Effector memory CD4-positive, alpha-beta T cell (primary cell): Measurements from ENCODE around the gene PCP4.

Source experiments
- DNase-seq, 3 donors: peaks; one replicate each; pipeline ENCODE4 v3.0.0-alpha.2; 2020
- H3K27ac ChIP-seq: 2 replicates; pipeline ENCODE4 v1.7.0; 2013; ENCODE audit warnings: mild to moderate bottlenecking, low read length, moderate library complexity; ENCODE audit not compliant: insufficient read depth, poor library complexity, severe bottlenecking
- H3K27me3 ChIP-seq: replicated peaks from 2 replicates; pipeline ENCODE4 v1.7.0; 2013; ENCODE audit warnings: mild to moderate bottlenecking, low read length; ENCODE audit not compliant: insufficient read depth, control insufficient read depth, poor library complexity, severe bottlenecking
- H3K36me3 ChIP-seq: 2 replicates; pipeline ENCODE4 v1.7.0; 2013; ENCODE audit warnings: mild to moderate bottlenecking, low read length, moderate library complexity; ENCODE audit not compliant: control insufficient read depth, insufficient read depth
- H3K4me1 ChIP-seq: 2 replicates; pipeline ENCODE4 v1.7.0; 2013; ENCODE audit warnings: low read length, mild to moderate bottlenecking; ENCODE audit not compliant: control insufficient read depth, insufficient read depth, poor library complexity, severe bottlenecking
- H3K4me3 ChIP-seq: 2 replicates; pipeline ENCODE4 v1.7.0; 2013; ENCODE audit warnings: low read length, low read depth, mild to moderate bottlenecking; ENCODE audit not compliant: insufficient read depth, poor library complexity, severe bottlenecking
- H3K9me3 ChIP-seq: 2 replicates; pipeline ENCODE4 v1.7.0; 2013; ENCODE audit warnings: mild to moderate bottlenecking, low read length, moderate library complexity; ENCODE audit not compliant: control insufficient read depth

The PCP4 gene

GRCh38 chr21:39845571-39846130 is 21.6 kb upstream of the PCP4 start:
- no peak overlapping the region for H3K27ac ChIP-seq
- DNase-seq = no peak
- H3K9me3 ChIP-seq = no peaks in the 10 kb centered on the region

GRCh38 chr21:39847877-39848276 is 19.4 kb upstream of the PCP4 start:
- Histone ChIP-seq H3K4me3 (no peak overlapping the region), H3K4me1 (no peaks in the 10 kb centered on the region), H3K27ac (no peak overlapping the region), H3K36me3 (no peaks in the 10 kb centered on the region), H3K9me3 (no peaks in the 10 kb centered on the region), H3K27me3 (no peaks in the 10 kb centered on the region)
- no peak for DNase-seq

More at GRCh38 chr21:39845571-39846130, 21.6 kb upstream of the PCP4 start:
- no peaks in the 10 kb centered on the region for H3K4me1 ChIP-seq
- no peaks in the 10 kb centered on the region for H3K36me3 ChIP-seq
- no peak overlapping the region for H3K4me3 ChIP-seq
- H3K27me3 ChIP-seq = no peaks in the 10 kb centered on the region

GRCh38 chr21:39849014-39849655 is 18.1 kb upstream of the PCP4 start:
- H3K9me3 ChIP-seq = no peaks in the 10 kb centered on the region
- H3K36me3 ChIP-seq = no peaks in the 10 kb centered on the region
- no peak overlapping the region for H3K27ac ChIP-seq
- no peak for DNase-seq
- H3K4me3 ChIP-seq = no peak overlapping the region
- H3K27me3 ChIP-seq = no peaks in the 10 kb centered on the region
- no peaks in the 10 kb centered on the region for H3K4me1 ChIP-seq

DNA sequence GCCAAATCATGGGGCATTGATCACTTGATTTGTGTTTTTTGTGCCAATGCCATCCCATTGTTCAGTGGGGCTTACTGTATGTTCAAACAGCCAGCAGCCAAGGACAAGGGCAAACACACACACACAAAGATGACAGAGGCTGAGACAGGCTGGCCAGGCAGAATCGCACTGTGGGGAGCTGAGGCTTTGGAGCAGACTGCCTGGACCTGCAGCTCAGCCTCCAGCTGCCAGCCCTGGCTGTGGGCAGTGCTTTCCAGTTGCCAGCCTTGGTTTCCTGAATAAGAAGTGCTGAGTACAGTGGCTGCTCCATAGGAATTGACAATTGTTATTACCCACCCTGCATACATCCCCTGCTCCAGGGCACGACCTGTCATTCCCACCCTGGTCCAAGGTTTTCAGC is 16.9 kb upstream of the PCP4 start:
- Histone ChIP-seq H3K4me1 (no peaks in the 10 kb centered on the region), H3K4me3 (no peak overlapping the region), H3K36me3 (no peaks in the 10 kb centered on the region), H3K27me3 (no peaks in the 10 kb centered on the region), H3K9me3 (no peaks in the 10 kb centered on the region), H3K27ac (no peak overlapping the region)
- no peak for DNase-seq

- Histone ChIP-seq H3K27me3 (no peaks in the 10 kb centered on the region), H3K36me3 (no peaks in the 10 kb centered on the region), H3K9me3 (no peaks in the 10 kb centered on the region)
Measured at GRCh38 chr21:39851002-39851618, 16.1 kb upstream of the PCP4 start.

GRCh38 chr21:39852021-39852721 is 15.1 kb upstream of the PCP4 start:
- Histone ChIP-seq H3K4me1 (no peaks in the 10 kb centered on the region), H3K4me3 (no peak overlapping the region), H3K27me3 (no peaks in the 10 kb centered on the region), H3K36me3 (no peaks in the 10 kb centered on the region), H3K27ac (no peak overlapping the region), H3K9me3 (no peaks in the 10 kb centered on the region)
- DNase-seq = no peak

More at GRCh38 chr21:39851002-39851618, 16.1 kb upstream of the PCP4 start:
- Histone ChIP-seq H3K4me1 (no peaks in the 10 kb centered on the region), H3K4me3 (no peak overlapping the region), H3K27ac (no peak overlapping the region)
- DNase-seq = no peak

GRCh38 chr21:39852726-39853500 is 14.3 kb upstream of the PCP4 start:
- no peaks in the 10 kb centered on the region for H3K36me3 ChIP-seq
- no peak overlapping the region for H3K27ac ChIP-seq
- no peaks in the 10 kb centered on the region for H3K4me1 ChIP-seq
- H3K27me3 ChIP-seq = no peaks in the 10 kb centered on the region
- H3K9me3 ChIP-seq = no peaks in the 10 kb centered on the region
- no peak for DNase-seq
- H3K4me3 ChIP-seq = no peak overlapping the region

GRCh38 chr21:39854572-39854971 is 12.7 kb upstream of the PCP4 start:
- Histone ChIP-seq H3K36me3 (no peaks in the 10 kb centered on the region), H3K4me3 (no peak overlapping the region), H3K27ac (no peak overlapping the region), H3K4me1 (no peaks in the 10 kb centered on the region), H3K27me3 (no peaks in the 10 kb centered on the region), H3K9me3 (no peaks in the 10 kb centered on the region)
- DNase-seq = no peak

GRCh38 chr21:39855595-39855994 is 11.6 kb upstream of the PCP4 start:
- Histone ChIP-seq H3K4me1 (no peaks in the 10 kb centered on the region), H3K36me3 (no peaks in the 10 kb centered on the region), H3K27me3 (no peaks in the 10 kb centered on the region), H3K27ac (no peak overlapping the region), H3K4me3 (no peak overlapping the region), H3K9me3 (no peaks in the 10 kb centered on the region)
- no peak for DNase-seq
